ENCODE measurements around the gene FBXO17.
"Not testable (repeated sequence)": the region's sequence is repeated elsewhere in the genome, so short reads cannot be mapped to it uniquely, and the experiment has no call there.

The FBXO17 gene

GRCh38 chr19:38980583-38981374 lies 5.2 kb upstream of the FBXO17 start:
- no peak for DNase-seq

GRCh38 chr19:38979812-38980211 lies 4.3 kb upstream of the FBXO17 start:
- DNase-seq = no peak

GRCh38 chr19:38978326-38978689 lies 2.8 kb upstream of the FBXO17 start:
- DNase-seq = no peak

GRCh38 chr19:38977445-38978325 lies 2.1 kb upstream of the FBXO17 start:
- DNase-seq = peak; percentile 52

GRCh38 chr19:38975861-38976271 lies 324 bp upstream of the FBXO17 start:
- no peak for DNase-seq

GRCh38 chr19:38974624-38975213 lies 823 bp downstream of the FBXO17 start:
- no peak for DNase-seq

- DNase-seq = no peak
Measured at GRCh38 chr19:38971672-38972071, 3.9 kb downstream of the FBXO17 start.

GRCh38 chr19:38970664-38971532 lies 4.6 kb downstream of the FBXO17 start:
- no peak for DNase-seq

- DNase-seq = not testable (repeated sequence)
Measured at GRCh38 chr19:38966149-38966548, 9.4 kb downstream of the FBXO17 start.

- DNase-seq = no peak
Measured at GRCh38 chr19:38964738-38965137, 10.8 kb downstream of the FBXO17 start.

- no peak for DNase-seq
Measured at GRCh38 chr19:38959618-38960017, 15.9 kb downstream of the FBXO17 start.

- no peak for DNase-seq
Measured at GRCh38 chr19:38958301-38958700, 17.2 kb downstream of the FBXO17 start.

GRCh38 chr19:38956264-38956663 lies 19.3 kb downstream of the FBXO17 start:
- DNase-seq = no peak

- no peak for DNase-seq
Measured at GRCh38 chr19:38953677-38954076, 21.9 kb downstream of the FBXO17 start.

GRCh38 chr19:38952395-38953165 lies 23.0 kb downstream of the FBXO17 start:
- no peak for DNase-seq

GRCh38 chr19:38951187-38951586 lies 24.4 kb downstream of the FBXO17 start:
- no peak for DNase-seq

- peak; percentile 81 for DNase-seq
Measured at GRCh38 chr19:38949580-38950367, 25.8 kb downstream of the FBXO17 start.

GRCh38 chr19:38946229-38947010 lies 29.1 kb downstream of the FBXO17 start:
- DNase-seq = no peak

GRCh38 chr19:38945562-38946228 lies 29.8 kb downstream of the FBXO17 start:
- no peak for DNase-seq
